Medulla oblongata (tissue), 1 donor: Measurements from ENCODE around the gene ATG5.

ENCODE experiments used
- DNase-seq: peaks from one replicate; pipeline ENCODE4 v3.0.0-alpha.2; 2015; ENCODE audit errors: extremely low spot score

ATG5 gene

DNA sequence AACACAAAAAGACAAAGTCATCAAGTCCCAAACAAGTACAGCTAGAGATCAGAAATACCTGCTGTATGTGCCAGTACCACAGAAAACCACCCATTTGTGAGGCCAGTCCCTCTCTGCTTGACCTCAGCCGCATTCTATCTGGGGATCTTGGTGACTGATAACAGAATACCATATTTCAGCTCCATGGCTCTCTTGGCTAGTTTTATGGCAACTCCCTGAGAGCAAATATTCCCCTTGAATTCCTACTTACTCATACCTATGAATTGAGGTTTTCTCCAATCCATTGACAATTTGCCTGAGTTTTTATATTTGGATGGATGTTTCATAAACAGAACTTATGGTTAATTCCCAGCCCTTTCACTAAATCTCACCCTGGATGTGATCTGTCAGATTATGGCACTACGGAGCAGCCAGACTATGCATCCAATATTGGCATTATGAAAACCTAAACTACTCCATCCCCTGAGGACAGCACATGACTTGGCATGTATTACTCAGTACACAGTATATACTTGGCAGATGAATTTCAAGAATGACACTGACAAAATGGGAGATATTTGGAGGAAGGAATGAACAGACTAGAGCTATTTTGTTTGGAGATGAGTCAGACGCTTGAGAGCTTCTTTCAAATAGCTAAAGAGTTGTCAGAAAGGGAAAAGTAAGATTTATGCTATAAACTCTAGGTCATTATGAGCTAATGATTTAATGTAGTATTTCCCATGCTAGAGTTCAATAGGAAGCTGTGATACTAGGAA is 143.7 kb downstream of the ATG5 start:
- no peak for DNase-seq

- no peak for DNase-seq
Measured at GRCh38 chr6:106180208-106180607, 145.4 kb downstream of the ATG5 start.

DNA sequence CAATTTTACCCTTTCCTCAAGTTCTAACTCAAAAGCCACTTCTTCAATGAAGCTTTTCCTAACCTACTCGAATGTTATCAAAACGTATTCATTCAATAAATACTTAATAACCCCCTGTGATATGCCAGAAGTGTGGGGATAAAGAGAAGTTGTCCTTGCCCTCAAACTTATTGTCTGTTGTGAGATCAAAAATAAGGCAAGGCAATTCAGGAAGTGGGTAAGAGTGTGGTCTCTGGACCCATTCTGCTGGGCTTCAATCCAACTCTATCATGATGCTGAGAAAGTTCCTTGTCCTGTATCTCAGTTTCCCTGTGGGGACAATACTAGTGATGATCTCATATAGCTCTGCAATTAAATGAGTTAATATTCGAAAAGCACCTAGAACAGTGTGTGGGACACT is 146.7 kb downstream of the ATG5 start:
- DNase-seq, result peak; percentile 18

- no peak for DNase-seq
Measured at GRCh38 chr6:106177786-106178185, 147.8 kb downstream of the ATG5 start.

DNA sequence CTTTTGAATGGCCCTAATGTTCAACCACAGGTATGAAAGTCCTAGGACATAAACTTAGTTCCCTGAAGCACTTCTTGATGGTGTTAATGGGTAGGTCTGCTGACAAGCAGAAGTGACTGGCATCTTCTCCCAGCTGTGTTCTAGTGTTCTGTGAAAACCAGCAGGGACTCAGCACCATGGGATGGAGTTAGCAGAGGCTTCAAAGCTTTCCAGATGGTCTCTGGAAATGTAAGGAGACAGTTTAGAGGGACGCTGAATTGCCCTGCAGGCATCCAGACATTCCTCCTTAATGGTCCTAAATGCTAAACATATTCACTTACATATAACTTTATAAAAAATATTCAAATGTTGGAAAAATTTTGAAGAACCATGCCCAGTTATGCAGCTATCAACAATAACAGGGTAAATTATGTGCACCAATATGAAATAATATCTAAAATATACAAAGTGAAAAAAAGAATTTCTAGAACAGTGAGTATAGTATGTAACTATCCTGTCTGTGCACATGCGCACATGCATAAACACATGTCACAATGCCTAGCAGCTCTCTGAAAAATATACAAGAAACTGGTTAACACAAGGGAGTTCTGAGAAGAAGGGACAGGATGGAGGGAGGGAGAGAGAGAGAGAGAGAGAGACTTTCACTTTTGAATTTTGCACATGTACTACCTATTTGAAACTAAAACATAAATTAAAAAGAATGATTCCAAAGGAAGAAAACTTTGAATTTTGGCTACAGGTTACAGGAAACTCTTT is 152.3 kb downstream of the ATG5 start:
- no peak for DNase-seq

DNA sequence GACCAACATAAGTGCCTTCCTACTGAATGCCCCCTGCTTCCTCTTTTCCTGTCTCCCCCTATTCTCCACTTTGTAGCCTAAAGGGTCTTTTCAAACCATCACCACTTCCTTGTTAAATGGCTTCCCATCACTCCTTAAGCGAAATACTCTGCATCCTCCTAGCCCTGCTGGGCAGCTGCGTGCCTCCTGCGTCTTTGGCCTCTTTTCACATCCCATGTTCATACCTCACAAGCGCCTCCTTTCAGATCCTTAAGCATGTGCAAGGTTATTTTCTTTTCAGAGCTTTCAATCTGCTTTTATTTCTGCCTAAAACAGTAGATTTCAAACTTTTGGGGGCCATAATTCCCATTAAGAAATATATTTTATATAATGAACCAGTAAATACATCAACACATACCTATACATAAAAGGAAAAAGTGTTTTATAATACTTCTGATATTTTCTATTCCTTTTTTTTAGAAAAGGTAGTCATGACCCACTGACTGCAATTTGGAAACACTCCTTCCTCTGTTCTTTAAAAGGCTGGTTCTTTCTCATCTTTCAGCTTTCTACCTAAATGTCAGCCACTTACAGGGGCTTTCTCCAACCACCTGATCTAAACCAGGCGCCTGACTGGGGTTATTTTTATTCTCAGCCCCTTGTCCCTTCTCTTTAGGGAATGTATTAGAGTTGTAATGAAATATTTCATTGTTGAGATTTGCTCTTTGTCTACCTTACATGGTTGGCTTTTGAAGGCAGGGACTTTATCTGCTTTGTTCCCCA is 155.3 kb downstream of the ATG5 start:
- no peak for DNase-seq

- DNase-seq, result no peak
Measured at GRCh38 chr6:106169517-106169916, 156.0 kb downstream of the ATG5 start.

- DNase-seq, result no peak
Measured at GRCh38 chr6:106168097-106168888, 157.3 kb downstream of the ATG5 start.

- DNase-seq, result no peak
Measured at GRCh38 chr6:106167096-106167814, 158.3 kb downstream of the ATG5 start.

GRCh38 chr6:106165885-106166485 is 159.6 kb downstream of the ATG5 start:
- no peak for DNase-seq

- DNase-seq, result peak; percentile 77
Measured at GRCh38 chr6:106163966-106164877, 161.3 kb downstream of the ATG5 start.

DNA sequence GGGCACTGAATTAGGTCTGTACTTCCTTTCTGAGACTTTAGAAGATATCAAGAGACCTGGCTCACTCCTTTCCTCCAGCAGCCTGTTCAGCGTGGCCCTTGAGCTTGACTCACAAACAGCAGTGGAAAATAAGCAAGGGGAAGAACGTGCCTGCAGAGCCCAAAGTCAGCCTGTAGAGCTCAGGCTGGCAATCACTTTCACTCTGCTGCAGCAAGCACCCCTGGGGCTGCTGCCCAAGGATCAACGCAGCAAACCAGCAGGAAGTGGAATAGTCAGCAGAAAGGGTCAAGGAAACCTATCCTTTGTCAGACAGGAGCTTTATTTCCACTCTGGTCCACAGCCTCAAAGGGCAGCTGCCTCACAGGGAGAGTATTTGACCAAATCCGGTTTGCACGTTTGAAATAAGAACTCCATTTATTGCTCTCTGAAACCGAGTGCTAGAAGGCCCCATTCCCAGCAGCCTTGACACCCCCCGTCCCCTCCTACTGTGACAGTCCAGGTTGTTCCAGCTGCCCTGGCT is 162.1 kb downstream of the ATG5 start:
- DNase-seq, result peak; percentile 48

DNA sequence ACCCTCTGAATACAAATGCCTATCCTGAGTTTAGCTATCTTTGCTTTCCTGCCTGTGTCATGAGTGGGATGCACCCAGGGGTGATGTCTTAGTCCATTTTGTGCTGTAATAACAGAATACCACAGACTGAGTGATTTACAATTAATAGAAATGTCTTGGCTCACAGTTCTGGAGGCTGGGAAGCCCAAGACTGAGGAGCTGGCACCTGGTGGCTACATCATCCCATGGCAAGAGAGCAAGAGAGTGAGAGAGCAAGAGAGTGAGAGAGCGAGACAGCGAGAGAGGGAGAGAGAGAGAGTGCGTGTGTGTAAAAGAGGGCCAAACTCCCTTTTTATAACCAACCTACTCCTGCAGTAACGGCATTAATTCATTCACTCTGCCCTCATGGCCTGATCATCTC is 162.6 kb downstream of the ATG5 start:
- no peak for DNase-seq

- DNase-seq, result no peak
Measured at GRCh38 chr6:106161893-106162292, 163.7 kb downstream of the ATG5 start.

- no peak for DNase-seq
Measured at GRCh38 chr6:106161311-106161874, 164.2 kb downstream of the ATG5 start.

DNA sequence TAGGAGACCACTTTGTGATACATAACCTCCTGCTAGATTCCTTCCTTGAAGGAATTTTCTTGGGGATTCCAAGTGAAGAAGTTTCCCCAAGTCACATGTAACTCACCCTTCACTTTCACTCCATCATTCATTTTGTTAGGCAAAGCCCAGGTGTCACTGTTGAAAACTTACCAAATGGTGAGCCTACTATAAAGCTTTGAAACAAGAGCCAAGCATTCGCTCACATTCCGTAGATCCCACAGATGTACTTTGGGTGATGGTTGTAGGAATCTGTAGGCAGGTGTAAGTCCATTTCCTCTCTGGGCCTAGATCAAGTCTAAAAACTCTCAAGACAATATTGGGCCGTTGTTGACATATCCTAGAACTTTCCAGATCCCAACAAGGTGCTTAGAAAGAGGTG is 165.4 kb downstream of the ATG5 start:
- DNase-seq, result no peak

- no peak for DNase-seq
Measured at GRCh38 chr6:106159531-106159940, 166.0 kb downstream of the ATG5 start.

DNA sequence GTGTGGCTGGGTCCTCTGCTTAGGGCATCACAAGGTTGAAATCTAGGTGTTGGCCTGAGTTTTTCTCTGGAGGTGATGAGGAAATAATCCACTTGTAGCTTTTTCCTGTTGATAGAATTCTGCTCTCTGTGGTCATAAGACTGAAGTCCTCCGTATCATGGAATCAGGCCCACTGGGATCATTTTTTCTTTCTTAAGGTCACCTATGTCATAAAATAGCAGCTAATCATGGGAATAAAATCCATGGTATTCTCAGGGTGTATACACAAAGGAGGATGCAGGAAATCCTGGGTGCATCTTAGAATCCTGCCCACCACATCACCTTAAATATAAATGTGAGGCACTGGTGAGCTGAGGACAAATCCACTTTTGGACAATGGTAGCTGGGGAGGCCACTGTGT is 166.7 kb downstream of the ATG5 start:
- no peak for DNase-seq

DNA sequence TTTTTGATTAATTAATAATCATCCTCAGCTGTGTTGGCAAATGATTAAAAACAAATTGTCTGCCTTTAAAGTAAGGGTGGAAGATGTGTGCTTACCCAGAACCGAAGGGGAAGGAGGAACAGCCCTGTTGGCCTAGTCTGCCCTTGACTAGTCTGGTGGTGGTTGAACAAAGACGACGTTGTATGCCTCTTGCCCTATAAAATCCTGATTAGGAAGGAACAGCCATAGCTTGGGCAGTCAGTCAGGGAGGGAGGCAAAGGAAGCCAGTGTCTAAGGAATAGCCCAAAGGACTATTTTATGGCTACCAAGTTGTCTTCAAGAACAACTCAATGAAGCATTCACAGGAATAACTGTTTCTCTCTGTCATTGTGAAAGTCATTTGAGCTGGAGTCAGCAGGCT is 168.7 kb downstream of the ATG5 start:
- peak; percentile 28 for DNase-seq
